HEK293 (cell line): ENCODE measurements around the gene HIRA.

Source experiments
- BCL11A ChIP-seq: fragments of 450-650 bp; formaldehyde crosslinking; IDR thresholded peaks from 2 replicates; pipeline ENCODE4 v1.5.1; 2016; ENCODE audit warnings: low read depth, missing biosample characterization, missing genetic modification characterization
- BCL11B ChIP-seq: fragments of 450-650 bp; formaldehyde crosslinking; IDR thresholded peaks from 2 replicates; pipeline ENCODE4 v1.5.1; 2016; ENCODE audit warnings: low read depth, missing biosample characterization, missing genetic modification characterization
- OVOL3 ChIP-seq: fragments of 450-650 bp; formaldehyde crosslinking; IDR thresholded peaks from 2 replicates; pipeline ENCODE4 v1.5.1; 2016; ENCODE audit warnings: missing biosample characterization, missing genetic modification characterization
- PRDM2 ChIP-seq: fragments of 450-650 bp; formaldehyde crosslinking; IDR thresholded peaks from 2 replicates; pipeline ENCODE4 v1.5.1; 2016; ENCODE audit warnings: missing biosample characterization, missing genetic modification characterization, borderline replicate concordance
- SP7 ChIP-seq: fragments of 450-650 bp; formaldehyde crosslinking; IDR thresholded peaks from 2 replicates; pipeline ENCODE4 v1.5.1; 2016; ENCODE audit warnings: missing biosample characterization, missing genetic modification characterization
- TRIM28 ChIP-seq: IDR thresholded peaks from 2 replicates; pipeline ENCODE4 v1.6.1; 2011; ENCODE audit warnings: low read length, control low read depth, borderline replicate concordance
- ZBTB11 ChIP-seq: fragments of 450-650 bp; formaldehyde crosslinking; conservative IDR thresholded peaks from 2 replicates; pipeline ENCODE4 v1.5.1; 2016; ENCODE audit warnings: low read depth, missing biosample characterization, missing genetic modification characterization
- ZIC2 ChIP-seq: fragments of 450-650 bp; formaldehyde crosslinking; IDR thresholded peaks from 2 replicates; pipeline ENCODE4 v1.5.1; 2016; ENCODE audit warnings: missing biosample characterization, missing genetic modification characterization
- ZNF133 ChIP-seq: fragments of 450-650 bp; formaldehyde crosslinking; IDR thresholded peaks from 2 replicates; pipeline ENCODE4 v1.5.1; 2016; ENCODE audit warnings: missing biosample characterization, missing genetic modification characterization
- ZNF157 ChIP-seq: fragments of 450-650 bp; formaldehyde crosslinking; IDR thresholded peaks from 2 replicates; pipeline ENCODE4 v1.5.1; 2016; ENCODE audit warnings: missing biosample characterization, missing genetic modification characterization
- ZNF175 ChIP-seq: fragments of 450-650 bp; formaldehyde crosslinking; IDR thresholded peaks from 2 replicates; pipeline ENCODE4 v1.5.1; 2016; ENCODE audit warnings: missing biosample characterization, missing genetic modification characterization
- ZNF184 ChIP-seq: fragments of 450-650 bp; IDR thresholded peaks from 2 replicates; pipeline ENCODE4 v1.5.1; 2018; ENCODE audit warnings: missing biosample characterization, mild to moderate bottlenecking, missing genetic modification characterization
- ZNF214 ChIP-seq: fragments of 450-650 bp; formaldehyde crosslinking; IDR thresholded peaks from 2 replicates; pipeline ENCODE4 v1.5.1; 2017; ENCODE audit warnings: missing biosample characterization, mild to moderate bottlenecking, missing genetic modification characterization, borderline replicate concordance
- ZNF223 ChIP-seq: fragments of 450-650 bp; formaldehyde crosslinking; IDR thresholded peaks from 2 replicates; pipeline ENCODE4 v1.5.1; 2016; ENCODE audit warnings: missing biosample characterization, missing genetic modification characterization
- ZNF248 ChIP-seq: fragments of 450-650 bp; formaldehyde crosslinking; IDR thresholded peaks from 2 replicates; pipeline ENCODE4 v1.5.1; 2017; ENCODE audit warnings: missing biosample characterization, missing genetic modification characterization
- ZNF266 ChIP-seq: fragments of 450-650 bp; formaldehyde crosslinking; IDR thresholded peaks from 2 replicates; pipeline ENCODE4 v1.5.1; 2016; ENCODE audit warnings: missing biosample characterization, missing genetic modification characterization, low read depth
- ZNF341 ChIP-seq: fragments of 450-650 bp; formaldehyde crosslinking; IDR thresholded peaks from 2 replicates; pipeline ENCODE4; 2016; ENCODE audit warnings: low read depth, missing biosample characterization, missing genetic modification characterization
- ZNF366 ChIP-seq: fragments of 450-650 bp; formaldehyde crosslinking; conservative IDR thresholded peaks from 2 replicates; pipeline ENCODE4 v1.5.1; 2016; ENCODE audit warnings: missing biosample characterization, missing genetic modification characterization
- ZNF416 ChIP-seq: fragments of 450-650 bp; formaldehyde crosslinking; IDR thresholded peaks from 2 replicates; pipeline ENCODE4 v1.5.1; 2016; ENCODE audit warnings: missing biosample characterization, missing genetic modification characterization
- ZNF510 ChIP-seq: fragments of 450-650 bp; formaldehyde crosslinking; IDR thresholded peaks from 2 replicates; pipeline ENCODE4 v1.5.1; 2018; ENCODE audit warnings: mild to moderate bottlenecking, missing genetic modification characterization, missing biosample characterization; ENCODE audit not compliant: insufficient replicate concordance
- ZNF521 ChIP-seq: fragments of 450-650 bp; formaldehyde crosslinking; IDR thresholded peaks from 2 replicates; pipeline ENCODE4 v1.5.1; 2017; ENCODE audit warnings: missing biosample characterization, mild to moderate bottlenecking, missing genetic modification characterization
- ZNF555 ChIP-seq: fragments of 450-650 bp; formaldehyde crosslinking; conservative IDR thresholded peaks from 2 replicates; pipeline ENCODE4 v1.5.1; 2017; ENCODE audit warnings: missing biosample characterization, mild to moderate bottlenecking, missing genetic modification characterization, inconsistent platforms
- ZNF571 ChIP-seq: fragments of 450-650 bp; formaldehyde crosslinking; IDR thresholded peaks from 2 replicates; pipeline ENCODE4 v1.5.0; 2017; ENCODE audit warnings: missing biosample characterization, missing genetic modification characterization
- ZNF791 ChIP-seq: fragments of 450-650 bp; formaldehyde crosslinking; IDR thresholded peaks from 2 replicates; pipeline ENCODE4 v1.5.1; 2016; ENCODE audit warnings: missing biosample characterization, missing genetic modification characterization
- TF ChIP-seq, protein P1 (sequence below): fragments of 450-650 bp; formaldehyde crosslinking; IDR thresholded peaks from 2 replicates; pipeline ENCODE4 v1.5.1; 2016; ENCODE audit warnings: missing biosample characterization, missing genetic modification characterization
- TF ChIP-seq, protein P2 (sequence below): sonication (generic); formaldehyde crosslinking; IDR thresholded peaks from 2 replicates; pipeline ENCODE4 v1.8.1; 2022; ENCODE audit warnings: mild to moderate bottlenecking, moderate library complexity, missing genetic modification reagents

The HIRA gene

DNA sequence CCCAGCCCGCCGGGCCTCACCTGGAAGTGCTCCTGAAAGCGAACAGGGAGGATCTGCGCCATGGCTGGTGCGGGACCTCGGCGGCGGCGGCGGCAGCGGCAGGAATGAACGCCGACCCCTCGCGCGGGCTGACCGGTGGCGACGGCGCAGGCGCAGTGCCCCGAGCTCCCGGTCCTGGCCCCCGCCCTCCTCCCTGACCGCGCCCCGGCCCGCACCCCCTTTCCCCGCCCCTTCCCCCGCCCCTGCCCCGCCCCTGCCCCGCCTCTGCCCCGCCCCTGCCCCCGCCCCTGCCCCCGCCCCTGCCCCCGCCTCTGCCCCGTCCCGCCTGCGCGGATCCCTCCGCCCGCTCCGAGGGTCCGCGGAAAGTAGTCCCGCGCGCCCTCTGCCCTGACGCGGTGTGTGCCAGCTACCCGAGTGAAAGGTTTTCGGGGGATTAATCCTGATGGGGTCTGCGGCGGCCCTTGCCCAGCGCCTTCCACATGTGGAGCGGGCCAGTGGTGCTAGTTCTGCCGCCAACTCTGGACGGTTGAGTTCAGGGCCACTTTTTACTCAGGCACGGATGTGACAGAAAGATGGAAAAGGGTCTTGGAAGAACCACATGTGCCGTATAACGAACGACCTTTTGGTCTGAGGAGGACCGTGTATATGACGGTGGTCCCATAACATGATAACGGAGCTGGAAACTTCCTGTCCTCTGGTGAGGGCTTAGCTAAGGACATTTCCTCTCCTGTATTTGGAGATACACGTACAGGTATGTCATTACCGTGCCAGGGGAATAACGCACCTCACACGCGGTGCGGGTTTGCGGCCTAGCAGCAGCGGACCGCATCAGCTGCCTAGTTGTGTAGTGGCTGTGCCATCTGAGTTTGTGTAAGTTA lies 139.7 kb downstream of the HIRA start, which contains the start of gene CLTCL1 (continued):
- TF ChIP-seq ZBTB11 (0 out of 2 replicates have a peak, but pooled peaks have one; percentile 26), ZNF366 (tag by site-specific recombination) (peak; percentile 54), ZNF416 (tag by site-specific recombination) (no peak), PRDM2 (tag by site-specific recombination) (no peak), ZNF248 (tag by site-specific recombination) (no peak), ZNF791 (tag by site-specific recombination) (no peak), ZIC2 (tag by site-specific recombination) (no peak), TRIM28 (no peak), ZNF214 (tag by site-specific recombination) (no peak), ZNF184 (tag by site-specific recombination) (0 out of 2 replicates have a peak, but pooled peaks have one; percentile 39), SP7 (tag by site-specific recombination) (peak; percentile 76), ZNF571 (tag by site-specific recombination) (no peak), BCL11B (tag by site-specific recombination) (0 out of 2 replicates have a peak, but pooled peaks have one; percentile 65), ZNF555 (tag by site-specific recombination) (no peak), ZNF510 (tag by site-specific recombination) (no peak), BCL11A (tag by site-specific recombination) (no peak), ZNF341 (tag by site-specific recombination) (no peak), ZNF266 (tag by site-specific recombination) (no peak), OVOL3 (peak; percentile 75; the same call in 1 of the 2 replicates), ZNF157 (tag by site-specific recombination) (no peak), ZNF521 (tag by site-specific recombination) (no peak), ZNF133 (tag by site-specific recombination) (0 out of 2 replicates have a peak, but pooled peaks have one; percentile 10), ZNF223 (tag by site-specific recombination) (no peak), ZNF175 (tag by site-specific recombination) (no peak)
- TF ChIP-seq, protein P1, sequence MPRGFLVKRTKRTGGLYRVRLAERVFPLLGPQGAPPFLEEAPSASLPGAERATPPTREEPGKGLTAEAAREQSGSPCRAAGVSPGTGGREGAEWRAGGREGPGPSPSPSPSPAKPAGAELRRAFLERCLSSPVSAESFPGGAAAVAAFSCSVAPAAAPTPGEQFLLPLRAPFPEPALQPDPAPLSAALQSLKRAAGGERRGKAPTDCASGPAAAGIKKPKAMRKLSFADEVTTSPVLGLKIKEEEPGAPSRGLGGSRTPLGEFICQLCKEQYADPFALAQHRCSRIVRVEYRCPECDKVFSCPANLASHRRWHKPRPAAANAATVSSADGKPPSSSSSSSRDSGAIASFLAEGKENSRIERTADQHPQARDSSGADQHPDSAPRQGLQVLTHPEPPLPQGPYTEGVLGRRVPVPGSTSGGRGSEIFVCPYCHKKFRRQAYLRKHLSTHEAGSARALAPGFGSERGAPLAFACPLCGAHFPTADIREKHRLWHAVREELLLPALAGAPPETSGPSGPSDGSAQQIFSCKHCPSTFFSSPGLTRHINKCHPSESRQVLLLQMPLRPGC: peak; percentile 33; the same call in 1 of the 2 replicates
- TF ChIP-seq, protein P2, sequence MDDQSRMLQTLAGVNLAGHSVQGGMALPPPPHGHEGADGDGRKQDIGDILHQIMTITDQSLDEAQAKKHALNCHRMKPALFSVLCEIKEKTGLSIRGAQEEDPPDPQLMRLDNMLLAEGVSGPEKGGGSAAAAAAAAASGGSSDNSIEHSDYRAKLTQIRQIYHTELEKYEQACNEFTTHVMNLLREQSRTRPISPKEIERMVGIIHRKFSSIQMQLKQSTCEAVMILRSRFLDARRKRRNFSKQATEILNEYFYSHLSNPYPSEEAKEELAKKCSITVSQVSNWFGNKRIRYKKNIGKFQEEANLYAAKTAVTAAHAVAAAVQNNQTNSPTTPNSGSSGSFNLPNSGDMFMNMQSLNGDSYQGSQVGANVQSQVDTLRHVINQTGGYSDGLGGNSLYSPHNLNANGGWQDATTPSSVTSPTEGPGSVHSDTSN (CRISPR knock-in tag): no peak
